Osteocyte (in vitro differentiated cells): ENCODE measurements around the gene MROH2B. TPM values are rescaled to one million over a fixed set of nuclear protein-coding genes. Genes with fewer than 3 reads are reported as not detected.

Experiments used
- DNase-seq: peaks from one replicate; pipeline ENCODE4 v3.0.0; 2021; ENCODE audit warnings: mixed read lengths; ENCODE audit not compliant: unreplicated experiment; ENCODE audit errors: extremely low spot score
- H3K27ac Mint-ChIP-seq: one replicate; pipeline ENCODE4 v1.8.0; 2021; ENCODE audit warnings: mild to moderate bottlenecking, mixed read lengths; ENCODE audit not compliant: unreplicated experiment
- H3K27me3 Mint-ChIP-seq: one replicate; pipeline ENCODE4 v1.8.0; 2021; ENCODE audit warnings: mixed read lengths; ENCODE audit not compliant: unreplicated experiment
- H3K36me3 Mint-ChIP-seq: one replicate; pipeline ENCODE4 v1.8.0; 2021; ENCODE audit warnings: mixed read lengths; ENCODE audit not compliant: unreplicated experiment
- H3K4me1 Mint-ChIP-seq: one replicate; pipeline ENCODE4 v1.8.0; 2021; ENCODE audit warnings: mixed read lengths; ENCODE audit not compliant: unreplicated experiment
- H3K4me3 Mint-ChIP-seq: one replicate; pipeline ENCODE4 v1.8.0; 2021; ENCODE audit warnings: mild to moderate bottlenecking, moderate library complexity, mixed read lengths; ENCODE audit not compliant: unreplicated experiment
- H3K9me3 Mint-ChIP-seq: one replicate; pipeline ENCODE4 v1.8.0; 2021; ENCODE audit warnings: mixed read lengths; ENCODE audit not compliant: unreplicated experiment
- total RNA-seq: library from RNA; stranded (reverse); gene quantifications from 2 replicates; pipeline ENCODE4 v1.2.1, GENCODE V29; 2021
- TF ChIP-seq, protein P1 (sequence below): fragments of 200-600 bp; sonication (generic); IDR thresholded peaks from 2 replicates; pipeline ENCODE4 v1.5.0; 2021; ENCODE audit warnings: antibody characterized with exemption, mild to moderate bottlenecking, moderate library complexity

MROH2B gene
- total RNA-seq, 1 donor from 2014 or later, result not detected

DNA sequence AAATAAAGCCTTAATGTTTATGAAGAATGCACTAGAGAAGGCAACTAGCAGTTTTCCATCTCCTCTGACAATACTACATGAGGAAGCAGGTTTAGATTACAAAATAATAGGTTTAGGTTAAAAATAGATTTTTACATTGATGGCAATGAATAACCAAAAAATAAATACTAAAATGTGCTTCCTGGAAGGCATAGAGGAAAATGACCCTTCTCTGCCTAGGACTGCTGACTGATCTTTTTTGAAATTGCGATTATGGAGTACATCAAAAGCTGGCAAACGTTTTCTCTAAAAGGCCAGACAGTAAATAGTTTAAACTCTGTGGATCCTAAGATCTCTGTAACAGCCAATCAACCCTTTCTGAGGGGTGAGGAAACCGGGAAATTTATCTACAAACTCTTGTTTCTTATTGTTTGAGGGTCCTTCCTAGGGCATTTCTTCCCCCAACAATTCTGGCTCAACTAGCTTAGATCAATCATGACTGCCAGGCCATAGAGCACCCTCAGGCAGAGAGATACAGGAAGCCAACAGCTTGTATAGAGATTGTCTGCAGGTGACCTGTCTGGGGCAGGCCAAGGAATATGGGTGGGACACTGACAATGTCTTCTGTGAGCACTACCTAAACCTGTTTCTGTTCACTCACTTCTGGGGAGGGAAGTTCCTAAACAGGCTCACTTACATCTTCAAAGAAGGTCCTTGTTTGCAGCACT lies 67.3 kb downstream of the MROH2B start:
- no peaks in the 10 kb centered on the region for H3K9me3 Mint-ChIP-seq
- H3K27ac Mint-ChIP-seq, result no peak overlapping the region
- H3K27me3 Mint-ChIP-seq, result peaks cover under 1% of the 10 kb centered on the region
- DNase-seq, result no peak
- no peaks in the 10 kb centered on the region for H3K36me3 Mint-ChIP-seq
- H3K4me3 Mint-ChIP-seq, result no peak overlapping the region
- H3K4me1 Mint-ChIP-seq, result no peaks in the 10 kb centered on the region
- TF ChIP-seq, protein P1, sequence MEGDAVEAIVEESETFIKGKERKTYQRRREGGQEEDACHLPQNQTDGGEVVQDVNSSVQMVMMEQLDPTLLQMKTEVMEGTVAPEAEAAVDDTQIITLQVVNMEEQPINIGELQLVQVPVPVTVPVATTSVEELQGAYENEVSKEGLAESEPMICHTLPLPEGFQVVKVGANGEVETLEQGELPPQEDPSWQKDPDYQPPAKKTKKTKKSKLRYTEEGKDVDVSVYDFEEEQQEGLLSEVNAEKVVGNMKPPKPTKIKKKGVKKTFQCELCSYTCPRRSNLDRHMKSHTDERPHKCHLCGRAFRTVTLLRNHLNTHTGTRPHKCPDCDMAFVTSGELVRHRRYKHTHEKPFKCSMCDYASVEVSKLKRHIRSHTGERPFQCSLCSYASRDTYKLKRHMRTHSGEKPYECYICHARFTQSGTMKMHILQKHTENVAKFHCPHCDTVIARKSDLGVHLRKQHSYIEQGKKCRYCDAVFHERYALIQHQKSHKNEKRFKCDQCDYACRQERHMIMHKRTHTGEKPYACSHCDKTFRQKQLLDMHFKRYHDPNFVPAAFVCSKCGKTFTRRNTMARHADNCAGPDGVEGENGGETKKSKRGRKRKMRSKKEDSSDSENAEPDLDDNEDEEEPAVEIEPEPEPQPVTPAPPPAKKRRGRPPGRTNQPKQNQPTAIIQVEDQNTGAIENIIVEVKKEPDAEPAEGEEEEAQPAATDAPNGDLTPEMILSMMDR, result no peak

DNA sequence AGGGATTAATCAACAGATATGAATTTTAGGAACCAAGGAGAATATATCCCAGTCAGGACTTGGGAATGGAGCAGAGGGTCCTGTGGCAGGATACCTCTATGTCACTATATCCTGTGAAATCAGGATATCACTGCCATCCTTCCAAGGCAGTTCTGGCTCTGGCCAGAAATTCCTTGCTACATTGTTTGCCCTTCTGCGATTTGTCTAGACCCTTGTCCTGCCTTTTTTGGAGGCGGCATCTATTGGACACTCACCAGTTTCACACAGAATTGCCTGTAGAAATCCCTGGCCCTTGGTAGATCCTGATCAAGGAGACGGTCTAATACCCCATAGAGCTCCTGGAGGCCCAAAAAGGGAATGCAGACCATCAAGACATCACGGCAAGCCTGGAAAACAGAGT lies 71.2 kb downstream of the MROH2B start:
- H3K4me1 Mint-ChIP-seq, result no peaks in the 10 kb centered on the region
- no peaks in the 10 kb centered on the region for H3K9me3 Mint-ChIP-seq
- H3K36me3 Mint-ChIP-seq, result no peaks in the 10 kb centered on the region
- peaks cover 4% of the 10 kb centered on the region for H3K27me3 Mint-ChIP-seq
- H3K4me3 Mint-ChIP-seq, result no peak overlapping the region
- TF ChIP-seq, protein P1, result no peak
- H3K27ac Mint-ChIP-seq, result no peak overlapping the region
- no peak for DNase-seq

DNA sequence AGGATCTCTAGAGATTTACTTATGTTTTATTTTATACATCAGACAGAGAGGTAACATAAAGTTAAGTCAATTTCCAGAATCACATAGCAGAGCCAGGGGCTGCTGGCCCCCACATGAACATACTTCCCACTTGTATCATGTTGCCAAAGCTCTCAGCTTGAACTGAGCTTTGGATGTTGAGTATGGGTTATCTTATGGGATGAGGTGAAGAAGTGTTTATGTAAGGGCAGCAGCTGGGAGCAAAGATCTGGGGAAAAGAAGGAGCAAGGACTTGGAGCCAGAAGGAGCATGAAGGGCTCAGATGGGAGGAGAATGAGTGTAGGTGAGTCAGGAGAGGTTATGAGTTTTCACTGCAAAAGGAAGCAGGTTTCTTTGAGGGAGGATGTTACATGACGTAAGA lies 72.0 kb downstream of the MROH2B start:
- no peak for DNase-seq
- Mint-ChIP-seq H3K27me3 (peaks cover 4% of the 10 kb centered on the region), H3K4me3 (no peak overlapping the region), H3K27ac (no peak overlapping the region), H3K9me3 (no peaks in the 10 kb centered on the region), H3K4me1 (no peaks in the 10 kb centered on the region), H3K36me3 (no peaks in the 10 kb centered on the region)
- TF ChIP-seq, protein P1, result no peak

DNA sequence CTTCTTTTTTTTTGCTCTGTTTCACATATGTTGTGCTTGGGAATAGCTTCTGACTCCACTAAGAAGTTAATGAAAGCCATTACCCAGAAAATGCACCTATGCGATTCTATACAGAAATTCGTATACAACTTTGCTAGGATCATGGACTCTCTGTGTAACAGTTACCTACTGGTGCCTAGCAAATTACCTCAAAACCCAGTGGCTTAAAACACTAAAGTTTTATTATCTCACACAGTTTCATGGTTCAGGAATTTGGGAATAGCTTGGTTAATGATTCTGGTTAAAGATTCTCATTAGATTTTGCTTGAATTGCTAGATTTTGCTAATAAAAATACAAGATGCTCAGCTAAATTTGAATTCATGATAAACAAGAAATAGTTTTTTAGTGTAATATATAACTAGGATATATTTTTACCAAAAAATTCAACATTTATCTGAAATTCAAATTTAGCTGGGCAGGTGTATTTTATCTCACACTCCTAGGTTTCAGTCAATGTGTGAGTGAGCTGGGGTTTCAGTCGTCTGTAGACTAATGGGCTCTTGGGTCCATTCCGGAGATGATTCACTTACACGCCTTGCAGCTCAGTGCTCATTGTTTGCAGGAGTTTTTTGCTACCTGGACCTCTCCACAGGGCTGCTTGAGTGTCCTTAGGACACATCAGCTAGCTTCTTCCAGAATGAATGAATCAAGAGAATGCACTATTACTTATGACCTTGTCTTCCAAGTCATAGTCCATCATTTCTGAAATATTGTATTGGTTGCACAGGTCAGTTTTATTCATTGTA lies 75.1 kb downstream of the MROH2B start:
- no peaks in the 10 kb centered on the region for H3K36me3 Mint-ChIP-seq
- no peak for DNase-seq
- H3K4me1 Mint-ChIP-seq, result no peaks in the 10 kb centered on the region
- no peaks in the 10 kb centered on the region for H3K9me3 Mint-ChIP-seq
- peaks cover 4% of the 10 kb centered on the region for H3K27me3 Mint-ChIP-seq
- TF ChIP-seq, protein P1, result no peak
- no peak overlapping the region for H3K4me3 Mint-ChIP-seq
- H3K27ac Mint-ChIP-seq, result no peak overlapping the region

DNA sequence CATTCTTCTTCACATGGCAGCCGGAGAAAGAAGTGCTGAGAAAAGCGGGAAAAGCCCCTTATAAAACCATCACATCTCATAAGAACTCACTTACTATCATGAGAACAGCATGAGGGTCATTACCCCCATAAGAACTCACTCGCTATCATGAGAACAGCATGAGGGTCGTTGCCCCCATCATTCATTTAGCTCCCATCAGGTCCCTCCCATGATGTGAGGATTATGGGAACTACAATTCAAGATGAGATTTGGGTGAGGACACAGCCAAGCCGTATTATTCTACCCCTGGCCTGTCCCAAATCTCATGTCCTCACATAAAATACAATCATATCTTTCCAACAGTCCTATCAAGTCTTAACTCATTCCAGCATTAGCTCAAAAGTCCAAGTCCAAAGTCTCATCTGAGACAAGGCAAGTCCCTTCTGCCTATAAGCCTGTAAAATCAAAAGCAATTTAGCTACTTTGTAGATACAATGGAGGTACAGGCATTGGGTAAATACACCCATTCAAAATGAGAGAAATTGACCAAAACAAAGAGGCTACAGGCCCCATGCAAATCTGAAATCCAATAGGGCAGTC lies 79.1 kb downstream of the MROH2B start:
- TF ChIP-seq, protein P1, result no peak
- H3K36me3 Mint-ChIP-seq, result no peaks in the 10 kb centered on the region
- H3K27me3 Mint-ChIP-seq, result no peaks in the 10 kb centered on the region
- DNase-seq, result no peak
- no peaks in the 10 kb centered on the region for H3K9me3 Mint-ChIP-seq
- H3K4me3 Mint-ChIP-seq, result no peak overlapping the region
- no peak overlapping the region for H3K27ac Mint-ChIP-seq
- H3K4me1 Mint-ChIP-seq, result no peaks in the 10 kb centered on the region
